Cardiac fibroblast (primary cell): Measurements from ENCODE around the gene DNAH14.
"Not testable (repeated sequence)": the region's sequence is repeated elsewhere in the genome, so short reads cannot be mapped to it uniquely, and the experiment has no call there.

Experiments
- DNase-seq, 2 donors: peaks; one replicate each; pipeline versions ENCODE4 v3.0.0 to v3.0.0-alpha.2; 2010; ENCODE audit warnings: low read depth in 2 of 2
- H3K4me3 ChIP-seq, 2 donors: replicated peaks in 1 of 2; 1 replicate in 1 of 2; 2 replicates in 1 of 2; pipeline ENCODE4 v1.5.1; 2011; ENCODE audit warnings: low read depth in 2 of 2, low read length in 2 of 2, mild to moderate bottlenecking in 2 of 2, moderate library complexity in 1 of 2
- CTCF ChIP-seq: IDR thresholded peaks from one replicate; pipeline ENCODE4 v1.5.1; 2011; ENCODE audit warnings: low read depth, mild to moderate bottlenecking, low read length, inconsistent platforms

The DNAH14 gene

GRCh38 chr1:224938652-224939051 lies 9.2 kb downstream of the DNAH14 start:
- no peak for TF ChIP-seq CTCF
- no peak overlapping the region for H3K4me3 ChIP-seq
- DNase-seq, result no peak

GRCh38 chr1:224939844-224940425 lies 10.5 kb downstream of the DNAH14 start:
- no peak overlapping the region for H3K4me3 ChIP-seq
- no peak for DNase-seq
- TF ChIP-seq CTCF, result no peak

GRCh38 chr1:224940735-224941134 lies 11.3 kb downstream of the DNAH14 start:
- not testable (repeated sequence) for DNase-seq, H3K4me3 ChIP-seq

GRCh38 chr1:224945651-224946348 lies 16.3 kb downstream of the DNAH14 start:
- H3K4me3 ChIP-seq, DNase-seq: not testable (repeated sequence)

- not testable (repeated sequence) for DNase-seq, H3K4me3 ChIP-seq
Observed at GRCh38 chr1:224946349-224946691, 16.8 kb downstream of the DNAH14 start.

GRCh38 chr1:224957696-224958095 lies 28.2 kb downstream of the DNAH14 start:
- no peak for DNase-seq
- no peak for TF ChIP-seq CTCF
- no peak overlapping the region for H3K4me3 ChIP-seq

GRCh38 chr1:224958490-224958889 lies 29.0 kb downstream of the DNAH14 start:
- no peak for DNase-seq
- no peak for TF ChIP-seq CTCF
- no peak overlapping the region for H3K4me3 ChIP-seq

GRCh38 chr1:224959115-224959514 lies 29.6 kb downstream of the DNAH14 start:
- TF ChIP-seq CTCF, result no peak
- no peak for DNase-seq
- H3K4me3 ChIP-seq, result no peak overlapping the region
